Neural progenitor cell (in vitro differentiated cells): ENCODE results near the gene PHF3. TPM values are rescaled to one million over a fixed set of nuclear protein-coding genes. Genes with fewer than 3 reads are reported as not detected.

Experiments used
- DNase-seq: peaks from one replicate; pipeline ENCODE4 v3.0.0-alpha.2; 2016; ENCODE audit warnings: low spot score
- H2AFZ ChIP-seq: fragments of 200-600 bp; sonication (generic); replicated peaks from 2 replicates; pipeline ENCODE4 v1.6.1; 2016; ENCODE audit warnings: antibody characterized with exemption
- H3F3A ChIP-seq: fragments of 200-600 bp; sonication (generic); 2 replicates; pipeline ENCODE4 v1.6.1; 2016; ENCODE audit warnings: antibody characterized with exemption, low read depth
- H3K27ac ChIP-seq: fragments of 200-600 bp; sonication (generic); 2 replicates; pipeline ENCODE4 v1.5.1; 2016; ENCODE audit warnings: mild to moderate bottlenecking
- H3K27me3 ChIP-seq: fragments of 200-600 bp; sonication (generic); 2 replicates; pipeline ENCODE4 v1.6.1; 2016; ENCODE audit warnings: mild to moderate bottlenecking, moderate library complexity
- H3K36me3 ChIP-seq: fragments of 200-600 bp; sonication (generic); 2 replicates; pipeline ENCODE4 v1.5.1; 2016
- H3K4me1 ChIP-seq: fragments of 200-600 bp; sonication (generic); 2 replicates; pipeline ENCODE4 v1.6.1; 2016; ENCODE audit warnings: mixed run types
- H3K4me2 ChIP-seq: fragments of 200-600 bp; sonication (generic); 2 replicates; pipeline ENCODE4 v1.6.1; 2016
- H3K4me3 ChIP-seq: fragments of 200-600 bp; sonication (generic); 2 replicates; pipeline ENCODE4 v1.5.1; 2016
- H3K79me2 ChIP-seq: fragments of 200-600 bp; sonication (generic); 2 replicates; pipeline ENCODE4 v1.6.1; 2016; ENCODE audit warnings: low read depth
- H3K9ac ChIP-seq: fragments of 200-600 bp; sonication (generic); 2 replicates; pipeline ENCODE4 v1.6.1; 2016
- H3K9me3 ChIP-seq: fragments of 200-600 bp; sonication (generic); 2 replicates; pipeline ENCODE4 v1.5.1; 2016; ENCODE audit warnings: low read depth
- H4K20me1 ChIP-seq: fragments of 200-600 bp; sonication (generic); 2 replicates; pipeline ENCODE4 v1.6.1; 2016; ENCODE audit warnings: low read depth
- H3K27ac Mint-ChIP-seq: 3 replicates; pipeline ENCODE4 v1.8.0; 2021; ENCODE audit warnings: mixed read lengths
- H3K27me3 Mint-ChIP-seq: 2 replicates; pipeline ENCODE4 v1.8.0; 2022; ENCODE audit warnings: low read depth, mild to moderate bottlenecking, inconsistent platforms, moderate library complexity, mixed read lengths; ENCODE audit not compliant: insufficient read depth
- H3K36me3 Mint-ChIP-seq: 3 replicates; pipeline ENCODE4 v1.8.0; 2021; ENCODE audit warnings: mixed read lengths
- H3K4me1 Mint-ChIP-seq: 3 replicates; pipeline ENCODE4 v1.8.0; 2021; ENCODE audit warnings: mixed read lengths
- H3K4me3 Mint-ChIP-seq: 3 replicates; pipeline ENCODE4 v1.8.0; 2021; ENCODE audit warnings: mild to moderate bottlenecking, moderate library complexity, mixed read lengths
- H3K9me3 Mint-ChIP-seq: 3 replicates; pipeline ENCODE4 v1.8.0; 2020; ENCODE audit warnings: mixed read lengths
- EZH2 ChIP-seq: fragments of 200-600 bp; sonication (generic); IDR thresholded peaks from 2 replicates; pipeline ENCODE4 v1.6.1; 2017; ENCODE audit warnings: antibody characterized with exemption, mild to moderate bottlenecking, moderate library complexity
- EZH2phosphoT487 ChIP-seq: fragments of 200-600 bp; sonication (generic); IDR thresholded peaks from 2 replicates; pipeline ENCODE4 v1.6.1; 2017; ENCODE audit warnings: antibody characterized with exemption
- total RNA-seq: library from RNA; depleted of rRNA; stranded (reverse); fragments of >200 nt; gene quantifications from 2 replicates; pipeline ENCODE4 v1.2.3, GENCODE V29; 2015; ENCODE audit warnings: low replicate concordance
- TF ChIP-seq, protein P1 (sequence below): fragments of 200-600 bp; sonication (generic); IDR thresholded peaks from 2 replicates; pipeline ENCODE4 v1.5.1; 2017; ENCODE audit warnings: antibody characterized with exemption, mild to moderate bottlenecking

PHF3 gene, protein sequence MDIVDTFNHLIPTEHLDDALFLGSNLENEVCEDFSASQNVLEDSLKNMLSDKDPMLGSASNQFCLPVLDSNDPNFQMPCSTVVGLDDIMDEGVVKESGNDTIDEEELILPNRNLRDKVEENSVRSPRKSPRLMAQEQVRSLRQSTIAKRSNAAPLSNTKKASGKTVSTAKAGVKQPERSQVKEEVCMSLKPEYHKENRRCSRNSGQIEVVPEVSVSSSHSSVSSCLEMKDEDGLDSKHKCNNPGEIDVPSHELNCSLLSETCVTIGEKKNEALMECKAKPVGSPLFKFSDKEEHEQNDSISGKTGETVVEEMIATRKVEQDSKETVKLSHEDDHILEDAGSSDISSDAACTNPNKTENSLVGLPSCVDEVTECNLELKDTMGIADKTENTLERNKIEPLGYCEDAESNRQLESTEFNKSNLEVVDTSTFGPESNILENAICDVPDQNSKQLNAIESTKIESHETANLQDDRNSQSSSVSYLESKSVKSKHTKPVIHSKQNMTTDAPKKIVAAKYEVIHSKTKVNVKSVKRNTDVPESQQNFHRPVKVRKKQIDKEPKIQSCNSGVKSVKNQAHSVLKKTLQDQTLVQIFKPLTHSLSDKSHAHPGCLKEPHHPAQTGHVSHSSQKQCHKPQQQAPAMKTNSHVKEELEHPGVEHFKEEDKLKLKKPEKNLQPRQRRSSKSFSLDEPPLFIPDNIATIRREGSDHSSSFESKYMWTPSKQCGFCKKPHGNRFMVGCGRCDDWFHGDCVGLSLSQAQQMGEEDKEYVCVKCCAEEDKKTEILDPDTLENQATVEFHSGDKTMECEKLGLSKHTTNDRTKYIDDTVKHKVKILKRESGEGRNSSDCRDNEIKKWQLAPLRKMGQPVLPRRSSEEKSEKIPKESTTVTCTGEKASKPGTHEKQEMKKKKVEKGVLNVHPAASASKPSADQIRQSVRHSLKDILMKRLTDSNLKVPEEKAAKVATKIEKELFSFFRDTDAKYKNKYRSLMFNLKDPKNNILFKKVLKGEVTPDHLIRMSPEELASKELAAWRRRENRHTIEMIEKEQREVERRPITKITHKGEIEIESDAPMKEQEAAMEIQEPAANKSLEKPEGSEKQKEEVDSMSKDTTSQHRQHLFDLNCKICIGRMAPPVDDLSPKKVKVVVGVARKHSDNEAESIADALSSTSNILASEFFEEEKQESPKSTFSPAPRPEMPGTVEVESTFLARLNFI (N-terminal part only)
- total RNA-seq: 72.4 and 100 TPM in 2 replicates

DNA sequence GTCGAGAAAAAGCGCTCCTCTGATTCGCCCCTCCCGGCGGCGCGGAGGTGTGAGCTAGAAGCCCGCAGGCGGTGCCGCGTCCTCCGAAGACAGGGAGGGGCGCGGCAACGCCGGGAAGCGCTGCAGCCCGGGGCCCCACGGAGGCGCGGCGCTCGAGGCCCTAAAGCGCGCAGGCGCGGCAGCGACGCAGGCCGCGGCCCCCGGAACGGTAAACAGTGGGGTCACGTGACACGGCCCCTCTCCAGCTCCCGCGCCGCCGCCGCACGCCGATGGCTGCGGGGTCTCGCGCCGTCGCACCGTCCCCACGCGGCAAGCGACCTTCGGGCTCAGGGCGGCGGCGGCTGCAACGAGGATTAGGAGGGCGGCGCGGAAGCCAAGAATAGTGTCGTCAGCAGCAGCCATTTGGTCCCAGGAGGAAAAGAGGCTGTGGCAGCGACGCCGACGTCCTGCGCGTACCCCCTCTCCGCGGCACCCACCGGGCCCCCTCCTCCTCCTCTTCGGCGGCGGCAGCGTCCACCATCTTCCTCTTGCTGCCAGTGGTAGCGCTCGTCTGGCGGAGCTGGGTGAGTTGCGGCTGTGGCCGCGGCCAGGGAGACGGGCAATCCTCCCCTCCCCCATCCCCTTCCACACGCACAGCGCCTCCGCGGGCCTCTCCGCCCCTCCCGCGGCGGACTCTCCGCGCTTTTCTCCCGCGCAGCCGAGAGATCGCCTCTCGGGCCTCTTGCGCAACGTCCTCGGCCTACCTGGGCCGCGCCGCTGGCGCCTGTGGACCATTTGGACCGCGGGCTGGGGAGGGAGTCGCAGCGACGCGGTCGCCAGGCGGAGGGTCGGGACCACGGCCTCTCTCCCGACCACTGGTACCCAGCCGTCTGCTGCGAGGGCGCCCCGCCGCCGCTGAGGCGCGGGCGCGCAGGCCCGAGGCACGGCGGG lies at the start of gene PHF3:
PHF3 (plus strand) TSS at position 215 of the 930 bp plus-strand sequence. CDS start 10,750 bp downstream, outside the sequence.
- peaks cover 31% of the 10 kb centered on the region for H3F3A ChIP-seq
- peak within 1 kb of the TSS; percentile 99 for H3K27ac Mint-ChIP-seq
- peak within 1 kb of the TSS; percentile 92 for H3K4me2 ChIP-seq
- H3K27ac ChIP-seq: peak within 1 kb of the TSS; percentile 98
- H3K4me3 Mint-ChIP-seq: peak within 1 kb of the TSS; percentile 100
- peaks cover 48% of the 10 kb centered on the region for H3K79me2 ChIP-seq
- H3K27me3 ChIP-seq: peaks cover 31% of the 10 kb centered on the region
- no peaks in the 10 kb centered on the region for H3K9me3 ChIP-seq
- DNase-seq: peak; percentile 97
- H3K4me3 ChIP-seq: peak within 1 kb of the TSS; percentile 95
- no peaks in the 10 kb centered on the region for H3K36me3 Mint-ChIP-seq
- H2AFZ ChIP-seq: peak within 1 kb of the TSS; percentile 80
- H3K4me1 ChIP-seq: peaks cover 45% of the 10 kb centered on the region
- peak within 1 kb of the TSS; percentile 95 for H3K9ac ChIP-seq
- peaks cover 36% of the 10 kb centered on the region for H3K4me1 Mint-ChIP-seq
- H3K9me3 Mint-ChIP-seq: no peaks in the 10 kb centered on the region
- TF ChIP-seq, protein P1, sequence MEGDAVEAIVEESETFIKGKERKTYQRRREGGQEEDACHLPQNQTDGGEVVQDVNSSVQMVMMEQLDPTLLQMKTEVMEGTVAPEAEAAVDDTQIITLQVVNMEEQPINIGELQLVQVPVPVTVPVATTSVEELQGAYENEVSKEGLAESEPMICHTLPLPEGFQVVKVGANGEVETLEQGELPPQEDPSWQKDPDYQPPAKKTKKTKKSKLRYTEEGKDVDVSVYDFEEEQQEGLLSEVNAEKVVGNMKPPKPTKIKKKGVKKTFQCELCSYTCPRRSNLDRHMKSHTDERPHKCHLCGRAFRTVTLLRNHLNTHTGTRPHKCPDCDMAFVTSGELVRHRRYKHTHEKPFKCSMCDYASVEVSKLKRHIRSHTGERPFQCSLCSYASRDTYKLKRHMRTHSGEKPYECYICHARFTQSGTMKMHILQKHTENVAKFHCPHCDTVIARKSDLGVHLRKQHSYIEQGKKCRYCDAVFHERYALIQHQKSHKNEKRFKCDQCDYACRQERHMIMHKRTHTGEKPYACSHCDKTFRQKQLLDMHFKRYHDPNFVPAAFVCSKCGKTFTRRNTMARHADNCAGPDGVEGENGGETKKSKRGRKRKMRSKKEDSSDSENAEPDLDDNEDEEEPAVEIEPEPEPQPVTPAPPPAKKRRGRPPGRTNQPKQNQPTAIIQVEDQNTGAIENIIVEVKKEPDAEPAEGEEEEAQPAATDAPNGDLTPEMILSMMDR: peak; percentile 14
- TF ChIP-seq EZH2: no peak
- H4K20me1 ChIP-seq: peaks cover 42% of the 10 kb centered on the region
- no peaks in the 10 kb centered on the region for H3K36me3 ChIP-seq
- peaks cover 6% of the 10 kb centered on the region for H3K27me3 Mint-ChIP-seq

DNA sequence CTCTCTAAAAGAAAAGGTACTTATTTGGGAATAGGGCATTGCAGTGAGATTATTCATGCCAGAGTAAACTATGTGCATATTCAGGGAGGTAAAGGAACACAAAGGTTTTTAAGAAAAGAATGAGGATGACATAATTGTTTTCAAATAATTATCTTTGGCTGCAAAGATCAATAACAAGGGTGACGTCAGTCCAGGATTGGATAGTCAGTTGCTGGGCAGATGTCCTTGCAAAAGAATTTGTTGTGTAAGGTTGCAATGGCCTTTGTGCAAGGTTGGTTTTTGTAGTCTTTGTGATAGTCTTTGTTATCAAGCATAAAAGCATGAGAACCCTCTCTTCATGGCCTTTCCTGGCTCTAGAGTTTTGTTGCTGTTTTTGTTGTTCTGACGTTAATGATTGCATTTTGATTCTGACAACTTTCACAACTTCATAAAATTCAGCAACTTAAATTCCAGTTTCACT lies 45.6 kb upstream of the PHF3 start:
- Histone ChIP-seq H3K4me1 (peaks cover 9% of the 10 kb centered on the region), H3K4me3 (no peak overlapping the region), H2AFZ (no peak overlapping the region), H3K27me3 (no peaks in the 10 kb centered on the region), H3K36me3 (no peaks in the 10 kb centered on the region), H3K79me2 (no peaks in the 10 kb centered on the region), H3F3A (no peaks in the 10 kb centered on the region), H3K27ac (no peak overlapping the region), H3K9me3 (no peaks in the 10 kb centered on the region), H4K20me1 (no peaks in the 10 kb centered on the region), H3K4me2 (no peak overlapping the region), H3K9ac (no peak overlapping the region)
- H3K36me3 Mint-ChIP-seq: no peaks in the 10 kb centered on the region
- TF ChIP-seq EZH2 (no peak), EZH2phosphoT487 (no peak)
- TF ChIP-seq, protein P1: no peak
- H3K4me3 Mint-ChIP-seq: no peak overlapping the region
- no peaks in the 10 kb centered on the region for H3K27me3 Mint-ChIP-seq
- no peaks in the 10 kb centered on the region for H3K9me3 Mint-ChIP-seq
- DNase-seq: peak; percentile 21
- H3K4me1 Mint-ChIP-seq: peaks cover 6% of the 10 kb centered on the region
- H3K27ac Mint-ChIP-seq: peak overlapping the region; percentile 44
